SK-N-MC (cell line): ENCODE data around the gene AMHR2.
"Not testable (repeated sequence)": the region's sequence is repeated elsewhere in the genome, so short reads cannot be mapped to it uniquely, and the experiment has no call there.

Experiments used
- DNase-seq: peaks from one replicate; pipeline ENCODE4 v3.0.0-alpha.2; 2011; ENCODE audit warnings: low read depth, low spot score
- H3K27ac ChIP-seq: fragments of 200-600 bp; sonication (generic); 2 replicates; pipeline ENCODE4 v1.5.1; 2016; ENCODE audit warnings: mixed run types
- H3K36me3 ChIP-seq: fragments of 200-600 bp; sonication (generic); 2 replicates; pipeline ENCODE4 v1.6.1; 2017; ENCODE audit warnings: antibody characterized with exemption, low read length, mixed read lengths; ENCODE audit not compliant: insufficient read depth
- H3K4me3 ChIP-seq: fragments of 200-600 bp; sonication (generic); 2 replicates; pipeline ENCODE4 v1.5.1; 2016
- H3K9ac ChIP-seq: fragments of 200-600 bp; sonication (generic); 2 replicates; pipeline ENCODE4 v1.8.0; 2017; ENCODE audit warnings: mixed run types, mixed read lengths; ENCODE audit not compliant: insufficient read length
- H3K9me3 ChIP-seq: fragments of 200-600 bp; sonication (generic); 2 replicates; pipeline ENCODE4 v1.6.1; 2017; ENCODE audit warnings: low read depth, mild to moderate bottlenecking, antibody characterized with exemption, low read length, moderate library complexity, mixed read lengths
- EZH2 ChIP-seq: fragments of 200-600 bp; sonication (generic); IDR thresholded peaks from one replicate; pipeline ENCODE4 v1.6.1; 2017; ENCODE audit warnings: antibody characterized with exemption
- FOXP2 ChIP-seq: optimal IDR thresholded peaks from 2 replicates; pipeline ENCODE3; 2011; ENCODE audit warnings: mild to moderate bottlenecking, moderate library complexity; ENCODE audit not compliant: insufficient read depth; ENCODE audit errors: extremely low read length, control extremely low read depth
- POLR2AphosphoS5 ChIP-seq: IDR thresholded peaks from 2 replicates; pipeline ENCODE4 v1.6.1; 2012; ENCODE audit warnings: mild to moderate bottlenecking, low read depth, low read length, borderline replicate concordance

The AMHR2 gene

GRCh38 chr12:53424626-53425514 is 1.2 kb downstream of the AMHR2 start:
- no peak for DNase-seq
- H3K27ac ChIP-seq: no peak overlapping the region
- TF ChIP-seq FOXP2: no peak
- no peak for TF ChIP-seq POLR2AphosphoS5
- no peak for TF ChIP-seq EZH2

DNA sequence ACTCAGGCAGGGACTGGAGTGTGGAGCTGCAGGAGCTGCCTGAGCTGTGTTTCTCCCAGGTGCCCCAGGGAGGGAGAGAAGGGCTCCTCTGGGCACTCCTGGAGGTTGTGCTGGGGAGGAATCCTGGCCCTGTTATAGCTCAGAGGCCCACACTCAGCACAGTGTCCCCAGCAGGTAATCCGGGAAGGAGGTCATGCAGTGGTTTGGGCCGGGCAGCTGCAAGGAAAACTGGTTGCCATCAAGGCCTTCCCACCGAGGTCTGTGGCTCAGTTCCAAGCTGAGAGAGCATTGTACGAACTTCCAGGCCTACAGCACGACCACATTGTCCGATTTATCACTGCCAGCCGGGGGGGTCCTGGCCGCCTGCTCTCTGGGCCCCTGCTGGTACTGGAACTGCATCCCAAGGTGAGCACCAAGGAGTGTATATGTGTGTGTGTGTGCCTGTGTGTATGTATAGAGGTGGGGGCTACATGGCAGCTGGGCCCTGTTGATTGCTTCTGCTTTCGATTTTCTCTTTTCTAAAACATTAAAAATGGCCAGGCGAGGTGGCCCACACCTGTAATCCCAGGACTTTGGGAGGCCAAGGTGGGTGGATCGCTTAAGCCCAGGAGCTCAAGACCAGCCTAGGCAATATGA is 2.0 kb downstream of the AMHR2 start:
- no peak overlapping the region for H3K4me3 ChIP-seq
- no peak overlapping the region for H3K9ac ChIP-seq
- H3K9me3 ChIP-seq: no peaks in the 10 kb centered on the region
- DNase-seq: no peak
- H3K27ac ChIP-seq: no peak overlapping the region
- TF ChIP-seq FOXP2: no peak
- TF ChIP-seq EZH2: no peak
- TF ChIP-seq POLR2AphosphoS5: no peak
- H3K36me3 ChIP-seq: no peaks in the 10 kb centered on the region

More at GRCh38 chr12:53424626-53425514, 1.2 kb downstream of the AMHR2 start:
- Histone ChIP-seq H3K9me3 (no peaks in the 10 kb centered on the region), H3K36me3 (no peaks in the 10 kb centered on the region), H3K4me3 (no peak overlapping the region), H3K9ac (no peak overlapping the region)

GRCh38 chr12:53427905-53428594 is 4.4 kb downstream of the AMHR2 start:
- Histone ChIP-seq H3K27ac (no peak overlapping the region), H3K4me3 (no peak overlapping the region), H3K9me3 (no peaks in the 10 kb centered on the region), H3K36me3 (no peaks in the 10 kb centered on the region), H3K9ac (no peak overlapping the region)
- no peak for DNase-seq
- TF ChIP-seq EZH2: no peak
- no peak for TF ChIP-seq FOXP2
- no peak for TF ChIP-seq POLR2AphosphoS5

DNA sequence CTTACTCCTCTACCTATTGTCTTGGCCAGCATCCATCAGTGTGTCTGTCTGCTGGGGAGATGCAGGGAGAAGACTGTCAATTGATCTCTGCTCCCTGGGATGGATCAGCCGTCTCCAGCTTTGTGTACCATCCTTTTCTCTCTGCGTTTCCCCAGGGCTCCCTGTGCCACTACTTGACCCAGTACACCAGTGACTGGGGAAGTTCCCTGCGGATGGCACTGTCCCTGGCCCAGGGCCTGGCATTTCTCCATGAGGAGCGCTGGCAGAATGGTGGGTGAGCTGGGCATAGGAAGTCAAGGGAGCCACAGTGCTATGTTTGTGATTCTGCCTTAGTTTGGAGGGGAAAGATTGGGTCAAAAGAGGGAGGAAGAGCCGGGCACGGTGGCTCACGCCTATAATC is 5.1 kb downstream of the AMHR2 start:
- H3K36me3 ChIP-seq: no peaks in the 10 kb centered on the region
- H3K27ac ChIP-seq: no peak overlapping the region
- H3K9me3 ChIP-seq: no peaks in the 10 kb centered on the region
- no peak overlapping the region for H3K4me3 ChIP-seq
- H3K9ac ChIP-seq: no peak overlapping the region
- TF ChIP-seq FOXP2 (no peak), POLR2AphosphoS5 (no peak), EZH2 (no peak)
- no peak for DNase-seq

DNA sequence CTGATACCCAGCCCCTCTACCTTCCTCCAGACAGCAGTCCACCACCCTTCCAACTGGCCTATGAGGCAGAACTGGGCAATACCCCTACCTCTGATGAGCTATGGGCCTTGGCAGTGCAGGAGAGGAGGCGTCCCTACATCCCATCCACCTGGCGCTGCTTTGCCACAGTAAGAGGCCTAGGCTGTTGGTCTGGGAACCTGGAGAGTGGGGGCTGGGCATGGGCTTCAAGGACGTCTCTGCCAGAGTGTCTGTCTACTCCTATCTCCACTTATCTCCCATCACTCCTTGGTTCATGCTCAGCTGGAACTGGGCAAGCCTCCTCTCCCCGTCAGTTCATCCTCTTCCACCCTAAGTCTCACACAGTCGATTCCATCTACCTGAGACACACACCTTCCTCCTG is 6.5 kb downstream of the AMHR2 start:
- no peaks in the 10 kb centered on the region for H3K9me3 ChIP-seq
- DNase-seq: no peak
- H3K27ac ChIP-seq: no peak overlapping the region
- H3K4me3 ChIP-seq: no peak overlapping the region
- TF ChIP-seq POLR2AphosphoS5: no peak
- TF ChIP-seq EZH2: no peak
- TF ChIP-seq FOXP2: no peak
- H3K36me3 ChIP-seq: no peaks in the 10 kb centered on the region
- H3K9ac ChIP-seq: no peak overlapping the region

- H3K36me3 ChIP-seq: no peaks in the 10 kb centered on the region
- no peak overlapping the region for H3K9ac ChIP-seq
- DNase-seq: no peak
- no peak overlapping the region for H3K4me3 ChIP-seq
- TF ChIP-seq FOXP2 (no peak), EZH2 (no peak), POLR2AphosphoS5 (no peak)
- H3K9me3 ChIP-seq: no peaks in the 10 kb centered on the region
- no peak overlapping the region for H3K27ac ChIP-seq
Observed at GRCh38 chr12:53431187-53431586, 7.5 kb downstream of the AMHR2 start.

GRCh38 chr12:53435326-53435725 is 11.7 kb downstream of the AMHR2 start:
- DNase-seq, H3K9me3 ChIP-seq, H3K9ac ChIP-seq, H3K36me3 ChIP-seq, H3K27ac ChIP-seq, H3K4me3 ChIP-seq: not testable (repeated sequence)

GRCh38 chr12:53439582-53439981 is 15.9 kb downstream of the AMHR2 start:
- H3K36me3 ChIP-seq, DNase-seq, H3K9ac ChIP-seq: not testable (repeated sequence)

More at GRCh38 chr12:53439582-53439981, 15.9 kb downstream of the AMHR2 start:
- H3K9me3 ChIP-seq, H3K27ac ChIP-seq, H3K4me3 ChIP-seq: not testable (repeated sequence)
